Mucosa of descending colon (tissue), 3 donors: ENCODE measurements around the gene CEP83. TPM values are rescaled to one million over a fixed set of nuclear protein-coding genes. Genes with fewer than 3 reads are reported as not detected.

Experiments used
- ATAC-seq: fragments of 200-7000 bp; cut with Tn5 transposase; one replicate; pipeline ENCODE4 v1.9.1; 2020; ENCODE audit warnings: mild to moderate bottlenecking, moderate library complexity
- DNase-seq, 3 donors: peaks; one replicate each; pipeline ENCODE4 v3.0.0-alpha.2; 2020
- H3K36me3 ChIP-seq: fragments of 200-600 bp; one replicate; pipeline ENCODE4 v1.8.0; 2021; ENCODE audit warnings: low read depth, mild to moderate bottlenecking
- H3K4me1 ChIP-seq: fragments of 200-600 bp; one replicate; pipeline ENCODE4 v1.8.0; 2021; ENCODE audit warnings: low read depth, mild to moderate bottlenecking
- H3K4me3 ChIP-seq: fragments of 200-600 bp; one replicate; pipeline ENCODE4 v1.8.0; 2021; ENCODE audit warnings: mild to moderate bottlenecking
- H3K9me3 ChIP-seq: fragments of 200-600 bp; one replicate; pipeline ENCODE4 v1.8.0; 2021; ENCODE audit warnings: mild to moderate bottlenecking
- intact Hi-C, 2 donors: fragments of 100-400 bp; cut with DNase I in 1 of 2; cut with micrococcal nuclease in 1 of 2; formaldehyde crosslinking; loops; one replicate each; pipeline versions ENCODE4 v1.11.0 to v1.11.1; 2022; cut with DNase I, micrococcal nuclease
- total RNA-seq, 3 donors: library from RNA; stranded (reverse); fragmentation: NEBNext Ultra II Directional in 2 of 3; extraction: Animal tissue kit (Norgen Biotek cat#: 25700) in 2 of 3; gene quantifications; one replicate each; pipeline versions ENCODE4 v1.2.1 to v1.2.4, GENCODE V29; 2021 to 2023
- TF ChIP-seq, protein P1 (sequence below): fragments of 200-600 bp; IDR thresholded peaks from one replicate; pipeline ENCODE4 v1.8.0; 2022; ENCODE audit warnings: antibody characterized with exemption, mild to moderate bottlenecking
- donor health status: DM: no; HTN: no; CAD: no; lungs with moderate emphysema.
- donor health status: DM: no; HTN: no; CAD: no.
- donor health status: DM: no; HTN: yes; CAD: no.

The CEP83 gene
- total RNA-seq, 3 donors from 2014 or later = 11.7 to 14.4 (median 14.3) TPM

DNA sequence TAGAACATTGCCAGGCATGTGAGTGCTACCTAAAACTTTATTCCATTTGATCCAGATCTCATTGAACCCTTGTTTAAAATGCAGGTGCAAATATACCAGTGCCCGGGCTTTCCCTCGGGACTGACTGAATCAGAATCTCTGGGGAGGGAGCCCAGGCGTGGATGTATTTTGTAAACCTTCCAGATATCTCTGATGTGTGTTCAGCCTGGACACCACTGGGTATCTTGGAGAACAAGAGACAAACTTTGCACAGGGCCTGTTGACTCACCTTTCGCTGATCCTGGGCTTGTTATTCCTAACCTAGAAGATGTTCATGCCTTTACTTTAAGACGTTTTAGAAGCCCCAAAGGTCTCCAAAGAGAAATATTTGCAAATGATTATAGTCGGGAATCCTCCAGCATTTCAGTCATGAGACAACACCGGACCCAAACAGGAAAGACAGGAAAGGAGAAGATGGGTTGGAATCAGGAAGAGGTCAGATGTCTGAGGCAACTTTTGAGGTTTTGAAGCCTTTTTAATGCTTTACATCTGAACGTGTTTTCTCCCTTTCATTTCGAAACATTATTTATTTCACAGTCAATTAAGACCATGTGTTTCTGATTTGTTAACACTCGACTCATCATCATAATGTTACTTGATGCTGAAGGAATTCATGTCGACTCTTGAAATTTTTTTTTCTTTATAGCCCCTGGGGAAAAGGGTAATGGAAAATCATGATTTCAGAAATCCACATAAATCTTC is 192.7 kb downstream of the CEP83 start:
- Histone ChIP-seq H3K4me1 (peaks cover 4% of the 10 kb centered on the region), H3K4me3 (no peak overlapping the region), H3K9me3 (no peaks in the 10 kb centered on the region), H3K36me3 (no peaks in the 10 kb centered on the region)
- intact Hi-C loops = no loop called here
- no peak for ATAC-seq
- DNase-seq = no peak
- TF ChIP-seq, protein P1, sequence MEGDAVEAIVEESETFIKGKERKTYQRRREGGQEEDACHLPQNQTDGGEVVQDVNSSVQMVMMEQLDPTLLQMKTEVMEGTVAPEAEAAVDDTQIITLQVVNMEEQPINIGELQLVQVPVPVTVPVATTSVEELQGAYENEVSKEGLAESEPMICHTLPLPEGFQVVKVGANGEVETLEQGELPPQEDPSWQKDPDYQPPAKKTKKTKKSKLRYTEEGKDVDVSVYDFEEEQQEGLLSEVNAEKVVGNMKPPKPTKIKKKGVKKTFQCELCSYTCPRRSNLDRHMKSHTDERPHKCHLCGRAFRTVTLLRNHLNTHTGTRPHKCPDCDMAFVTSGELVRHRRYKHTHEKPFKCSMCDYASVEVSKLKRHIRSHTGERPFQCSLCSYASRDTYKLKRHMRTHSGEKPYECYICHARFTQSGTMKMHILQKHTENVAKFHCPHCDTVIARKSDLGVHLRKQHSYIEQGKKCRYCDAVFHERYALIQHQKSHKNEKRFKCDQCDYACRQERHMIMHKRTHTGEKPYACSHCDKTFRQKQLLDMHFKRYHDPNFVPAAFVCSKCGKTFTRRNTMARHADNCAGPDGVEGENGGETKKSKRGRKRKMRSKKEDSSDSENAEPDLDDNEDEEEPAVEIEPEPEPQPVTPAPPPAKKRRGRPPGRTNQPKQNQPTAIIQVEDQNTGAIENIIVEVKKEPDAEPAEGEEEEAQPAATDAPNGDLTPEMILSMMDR = no peak

DNA sequence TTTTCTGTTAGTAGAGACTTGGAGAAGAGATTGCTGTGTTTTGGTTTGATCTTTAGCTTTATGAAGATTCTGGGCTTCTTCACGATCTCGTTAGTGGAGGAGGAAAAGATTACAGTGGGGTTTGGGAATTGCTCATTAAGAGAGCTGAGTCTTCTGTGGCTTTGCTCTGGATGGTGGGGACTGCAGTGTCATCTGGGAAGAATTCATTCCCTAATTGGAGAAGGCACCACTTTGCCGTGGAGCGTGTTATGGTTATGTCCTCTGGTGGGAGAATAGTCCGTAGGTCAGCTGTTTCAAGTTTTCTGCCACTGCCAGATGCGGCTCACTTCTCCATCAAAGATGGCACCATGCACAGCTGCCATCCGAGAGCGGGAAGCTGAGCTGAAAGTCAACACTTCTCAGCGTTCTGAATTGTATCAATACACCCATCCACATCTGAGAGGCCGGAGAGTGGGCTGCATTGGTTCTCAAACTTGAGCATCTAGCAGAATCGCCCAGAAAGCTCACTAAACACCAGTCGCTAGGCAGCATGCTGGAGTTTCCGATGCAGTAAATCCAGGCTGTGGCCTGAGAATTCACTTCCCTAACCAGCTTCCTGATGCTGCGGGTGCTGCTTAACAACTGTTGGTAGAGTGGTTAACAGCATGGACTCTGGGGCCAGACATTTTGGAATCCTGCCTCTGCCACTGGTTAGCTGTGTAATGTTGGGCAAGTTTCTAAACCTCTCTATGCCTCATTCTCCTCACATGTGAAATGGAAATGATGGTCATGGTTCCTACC is 193.5 kb downstream of the CEP83 start:
- TF ChIP-seq, protein P1 = no peak
- intact Hi-C loops = no loop called here
- peaks cover 6% of the 10 kb centered on the region for H3K4me1 ChIP-seq
- ATAC-seq (no peak), DNase-seq (no peak)
- no peaks in the 10 kb centered on the region for H3K36me3 ChIP-seq
- H3K4me3 ChIP-seq = no peak overlapping the region
- no peaks in the 10 kb centered on the region for H3K9me3 ChIP-seq

DNA sequence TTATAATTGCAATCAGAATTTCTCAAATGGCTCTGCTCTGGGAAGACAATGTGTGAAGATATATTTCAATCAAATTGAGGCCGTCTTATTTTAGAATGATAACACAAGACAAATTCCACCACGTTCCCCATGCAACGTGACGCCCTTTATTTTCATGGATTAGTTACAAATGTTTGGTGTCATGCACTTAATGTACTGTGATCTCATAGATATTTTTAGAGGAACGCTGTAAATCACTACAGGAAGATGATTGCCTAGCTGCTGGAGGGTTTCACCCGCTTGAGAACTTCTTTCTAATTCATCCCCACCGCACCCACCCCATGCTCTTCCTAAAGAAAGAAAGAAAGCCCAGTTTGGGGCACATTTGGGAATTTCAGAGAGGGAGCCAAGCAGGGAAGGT is 194.1 kb downstream of the CEP83 start:
- H3K4me1 ChIP-seq = peaks cover 6% of the 10 kb centered on the region
- no peaks in the 10 kb centered on the region for H3K36me3 ChIP-seq
- H3K9me3 ChIP-seq = no peaks in the 10 kb centered on the region
- TF ChIP-seq, protein P1 = no peak
- ATAC-seq (no peak), DNase-seq (no peak)
- no peak overlapping the region for H3K4me3 ChIP-seq
- intact Hi-C loops = no loop called here

DNA sequence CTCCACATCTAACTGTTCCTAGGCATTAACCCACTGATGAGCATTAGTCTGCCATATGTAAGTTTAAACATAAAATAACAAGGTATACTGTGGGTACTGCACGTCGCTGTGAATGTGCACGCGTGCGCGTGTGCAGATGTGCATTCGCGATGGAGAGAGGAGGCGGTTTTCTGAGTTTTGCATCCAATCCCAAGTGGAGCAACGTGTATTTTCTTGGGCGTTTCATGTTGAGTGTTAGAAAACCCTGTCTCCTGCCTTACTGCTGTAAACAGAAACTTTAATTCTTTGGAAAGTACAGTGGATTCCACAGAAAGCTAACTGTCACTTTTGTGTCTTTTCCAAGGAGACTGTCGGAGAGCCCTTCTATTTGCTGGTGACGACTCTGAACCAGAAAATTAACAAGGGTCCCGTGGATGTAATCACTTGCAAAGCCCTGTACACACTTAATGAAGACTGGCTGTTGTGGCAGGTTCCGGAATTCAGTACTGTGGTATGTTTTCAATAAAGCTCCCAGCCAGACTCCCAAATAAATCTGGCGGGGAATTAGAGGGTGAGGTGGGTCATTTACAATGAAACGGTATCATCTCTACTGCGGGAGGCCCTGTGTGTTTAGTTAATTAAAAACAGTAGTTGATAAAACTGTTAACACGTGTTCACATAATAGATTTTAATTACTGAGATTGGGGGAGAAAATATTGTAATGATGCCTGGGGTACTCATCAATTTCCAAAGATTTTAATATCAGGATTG is 194.8 kb downstream of the CEP83 start:
- peaks cover 6% of the 10 kb centered on the region for H3K4me1 ChIP-seq
- ATAC-seq (no peak), DNase-seq (no peak)
- no peak overlapping the region for H3K4me3 ChIP-seq
- no peaks in the 10 kb centered on the region for H3K36me3 ChIP-seq
- TF ChIP-seq, protein P1 = no peak
- H3K9me3 ChIP-seq = no peaks in the 10 kb centered on the region
- intact Hi-C loops = no loop called here

DNA sequence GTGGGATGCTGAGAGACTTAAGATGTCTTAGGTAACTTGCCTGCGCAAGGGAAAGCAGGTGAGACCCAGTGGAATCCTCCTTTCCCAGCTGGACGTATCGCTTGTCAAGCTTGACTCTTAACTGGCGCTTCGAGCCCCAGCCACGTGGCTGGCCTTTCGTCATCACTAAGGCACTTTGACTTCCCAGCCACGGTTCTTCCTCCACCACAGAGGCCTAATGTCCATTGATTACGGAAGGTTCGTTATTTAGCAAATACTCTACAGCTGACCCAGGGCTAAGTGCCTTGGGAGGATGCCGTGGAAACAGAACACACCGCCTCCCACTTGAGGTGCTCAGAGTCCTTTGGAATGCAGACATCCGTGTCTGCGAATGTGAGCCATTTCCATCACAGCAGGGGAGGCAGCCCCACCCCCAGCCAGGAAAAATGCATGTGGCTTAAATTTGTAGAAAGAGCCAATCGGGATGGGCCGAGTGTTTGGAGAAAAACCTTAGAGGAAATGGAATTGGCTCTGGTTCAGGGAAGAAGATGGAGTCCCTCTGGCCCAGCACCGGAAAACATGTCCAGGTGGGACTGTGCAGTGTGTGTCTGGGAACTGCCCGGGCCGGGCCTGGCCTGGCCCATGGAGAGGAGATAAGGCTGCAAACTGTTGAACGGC is 195.6 kb downstream of the CEP83 start:
- Histone ChIP-seq H3K36me3 (no peaks in the 10 kb centered on the region), H3K4me1 (peaks cover 6% of the 10 kb centered on the region), H3K4me3 (no peak overlapping the region), H3K9me3 (no peaks in the 10 kb centered on the region)
- intact Hi-C loops = no loop called here
- ATAC-seq (no peak), DNase-seq (no peak)
- TF ChIP-seq, protein P1 = no peak
